GM12878 (cell line): ENCODE results near the gene WHAMM. TPM values are rescaled to one million over a fixed set of nuclear protein-coding genes. Genes with fewer than 3 reads are reported as not detected.

Experiments
- ATAC-seq: fragments of 200-7000 bp; cut with Tn5 transposase; 3 replicates; pipeline ENCODE4 v1.9.1; 2020; ENCODE audit warnings: mild to moderate bottlenecking, moderate library complexity
- BruUV-seq: library from RNA; stranded (reverse); fragments of 400-500 nt; replicated peaks from 2 replicates; lab custom pipeline; 2021; lab: Mats Ljungman, UMichigan
- CTCF ChIA-PET: fragments of 300-600 bp; sonication (Branson Sonifier 250); formaldehyde crosslinking; extraction: SDS; loops from one replicate; lab custom pipeline; 2021; ENCODE audit warnings: inconsistent platforms; lab: Yijun Ruan, JAX
- POLR2A ChIA-PET: fragments of 350-600 bp; formaldehyde crosslinking; extraction: SDS; loops from one replicate; lab custom pipeline; 2021; ENCODE audit warnings: inconsistent platforms; lab: Charles Lee
- RAD21 ChIA-PET: fragments of 300-600 bp; sonication (Branson Sonifier 250); formaldehyde crosslinking; loops from one replicate; lab custom pipeline; 2023; ENCODE audit warnings: antibody characterized with exemption; ENCODE audit not compliant: unreplicated experiment; lab: Charles Lee
- SMC1A ChIA-PET: fragments of 300-600 bp; sonication (Branson Sonifier 250); formaldehyde crosslinking; loops from one replicate; lab custom pipeline; 2023; ENCODE audit not compliant: unreplicated experiment, uncharacterized antibody; lab: Charles Lee
- DNase-seq: peaks from one replicate; pipeline ENCODE4 v3.0.0-alpha.2; 2011; ENCODE audit warnings: low read depth, low spot score
- FAIRE-seq: peaks from 3 replicates; lab custom pipeline; 2011; peaks lifted over from hg19 to GRCh38; lab: Jason Lieb, UNC
- H2AFZ ChIP-seq: 2 replicates; pipeline ENCODE4 v1.6.0; 2011; ENCODE audit warnings: low read depth, low read length, control low read depth; ENCODE audit not compliant: control insufficient read depth
- H3K27ac ChIP-seq: 2 replicates; pipeline ENCODE4 v1.5.1; 2011; ENCODE audit warnings: control low read depth; ENCODE audit not compliant: control insufficient read depth, insufficient read depth
- H3K27me3 ChIP-seq, 2 experiments: replicated peaks in 1 of 2; 2 replicates each; pipeline versions ENCODE4 v1.6.0 to v1.6.1; 2011; ENCODE audit warnings: low read length in 1 of 2; ENCODE audit not compliant: control insufficient read depth in 2 of 2, insufficient read depth in 2 of 2
- H3K36me3 ChIP-seq, 2 experiments: 2 replicates each; pipeline ENCODE4 v1.5.1; 2011; ENCODE audit warnings: low read length in 1 of 2; ENCODE audit not compliant: control insufficient read depth in 2 of 2, insufficient read depth in 2 of 2
- H3K4me1 ChIP-seq: 2 replicates; pipeline ENCODE4 v1.6.1; 2011; ENCODE audit warnings: mild to moderate bottlenecking, low read length, moderate library complexity, mixed read lengths; ENCODE audit not compliant: control insufficient read depth, insufficient read depth
- H3K4me2 ChIP-seq: 2 replicates; pipeline ENCODE4 v1.6.0; 2011; ENCODE audit warnings: control low read depth; ENCODE audit not compliant: control insufficient read depth, insufficient read depth
- H3K4me3 ChIP-seq: fragments of 200-600 bp; sonication (generic); 2 replicates; pipeline ENCODE4 v1.5.1; 2016
- H3K79me2 ChIP-seq: 2 replicates; pipeline ENCODE4 v1.6.0; 2011; ENCODE audit warnings: low read length; ENCODE audit not compliant: control insufficient read depth, insufficient read depth
- H3K9ac ChIP-seq: 2 replicates; pipeline ENCODE4 v1.8.0; 2011; ENCODE audit warnings: low read length, control low read depth, mixed read lengths; ENCODE audit not compliant: control insufficient read depth, insufficient read depth
- H3K9me3 ChIP-seq: replicated peaks from 3 replicates; pipeline ENCODE4 v1.5.1; 2011; ENCODE audit warnings: mild to moderate bottlenecking, low read length; ENCODE audit not compliant: control insufficient read depth, insufficient read depth
- H4K20me1 ChIP-seq: 2 replicates; pipeline ENCODE4 v1.6.0; 2011; ENCODE audit not compliant: control insufficient read depth, insufficient read depth
- BMI1 ChIP-seq: fragments of 450-650 bp; IDR thresholded peaks from 2 replicates; pipeline ENCODE4 v1.6.1; 2016; ENCODE audit warnings: mild to moderate bottlenecking, moderate library complexity, borderline replicate concordance
- BRCA1 ChIP-seq: IDR thresholded peaks from 2 replicates; pipeline ENCODE4 v1.6.1; 2011; ENCODE audit warnings: low read depth, low read length, improper control_type of control experiment
- CEBPZ ChIP-seq: fragments of 150-350 bp; IDR thresholded peaks from 2 replicates; pipeline ENCODE4 v1.6.1; 2016; ENCODE audit warnings: low read depth, low read length
- HDAC2 ChIP-seq: fragments of 200-600 bp; sonication (generic); IDR thresholded peaks from 2 replicates; pipeline ENCODE4 v1.6.1; 2017
- JUND ChIP-seq: IDR thresholded peaks from 2 replicates; pipeline ENCODE4 v1.6.1; 2012; ENCODE audit warnings: low read depth, mild to moderate bottlenecking, low read length, improper control_type of control experiment, moderate library complexity
- NFIC ChIP-seq: IDR thresholded peaks from 2 replicates; pipeline ENCODE4 v1.6.1; 2012; ENCODE audit warnings: low read depth, mild to moderate bottlenecking, inconsistent platforms, low read length, moderate library complexity
- PAX5 ChIP-seq: IDR thresholded peaks from 2 replicates; pipeline ENCODE4 v1.6.1; 2011; ENCODE audit warnings: low read depth, low read length, borderline replicate concordance
- PAX8 ChIP-seq: fragments of 450-650 bp; IDR thresholded peaks from 2 replicates; pipeline ENCODE4 v1.6.1; 2017; ENCODE audit warnings: mild to moderate bottlenecking, moderate library complexity
- PML ChIP-seq: IDR thresholded peaks from 2 replicates; pipeline ENCODE4 v1.6.1; 2012; ENCODE audit warnings: low read length, inconsistent platforms
- RAD21 ChIP-seq: IDR thresholded peaks from 2 replicates; pipeline ENCODE4 v1.6.1; 2011; ENCODE audit warnings: mild to moderate bottlenecking, low read depth, low read length, moderate library complexity; ENCODE audit not compliant: insufficient read depth
- RELA ChIP-seq: fragments of 450-650 bp; IDR thresholded peaks from 2 replicates; pipeline ENCODE4 v1.8.0; 2014; ENCODE audit warnings: borderline replicate concordance; ENCODE audit not compliant: partially characterized antibody
- SMC3 ChIP-seq: IDR thresholded peaks from 2 replicates; pipeline ENCODE4 v1.6.1; 2011; ENCODE audit warnings: low read length, improper control_type of control experiment, borderline replicate concordance
- SP1 ChIP-seq: IDR thresholded peaks from one replicate; pipeline ENCODE4 v1.6.1; 2011; ENCODE audit warnings: low read depth, low read length
- SREBF1 ChIP-seq: IDR thresholded peaks from 2 replicates; pipeline ENCODE4 v1.6.1; 2012; ENCODE audit warnings: mild to moderate bottlenecking, low read length
- SUZ12 ChIP-seq: fragments of 200-600 bp; sonication (generic); IDR thresholded peaks from one replicate; pipeline ENCODE4 v1.6.1; 2018; ENCODE audit warnings: antibody characterized with exemption, mild to moderate bottlenecking; ENCODE audit not compliant: unreplicated experiment
- TCF12 ChIP-seq: IDR thresholded peaks from 2 replicates; pipeline ENCODE4 v1.6.1; 2011; ENCODE audit warnings: low read depth, mild to moderate bottlenecking, low read length
- ZNF384 ChIP-seq: IDR thresholded peaks from 2 replicates; pipeline ENCODE4 v1.6.1; 2012; ENCODE audit warnings: low read depth, mild to moderate bottlenecking, low read length, improper control_type of control experiment, borderline replicate concordance
- WGBS: methylation state at CpG from one replicate; pipeline ENCODE4 v1.1.6; 2016; ENCODE audit warnings: low lambda C conversion rate; ENCODE audit not compliant: insufficient replicate concordance, insufficient coverage; ENCODE audit errors: missing lambda C conversion rate; 5-methylcytosine and 5-hydroxymethylcytosine counted together
- in situ Hi-C: fragments of 300-500 bp; cut with MboI; formaldehyde crosslinking; loops from 9 replicates; pipeline ENCODE4 v1.14.3; 2018; ENCODE audit warnings: mixed read lengths
- intact Hi-C: fragments of 100-400 bp; cut with micrococcal nuclease; formaldehyde crosslinking; loops from one replicate; pipeline ENCODE4 v1.14.2; 2022; ENCODE audit not compliant: unreplicated experiment
- polyA plus RNA-seq, 11 experiments: library from polyadenylated mRNA; depleted of rRNA in 4 of 11; unstranded in 6 of 11; stranded (reverse) in 5 of 11; fragments of >200 nt; fragmentation: Nextera tagmentation in 4 of 11; fragmentation: Illumina TruSeq in 1 of 11; extraction: Ambion mirVana in 4 of 11; extraction: Trizol in 1 of 11; gene quantifications; 1 replicate in 1 of 11; 2 replicates in 10 of 11; pipeline versions ENCODE4 v1.2.1 to v1.2.3, GENCODE V29; 2011 to 2016; ENCODE audit warnings: inconsistent platforms in 2 of 11, missing spikeins in 2 of 11, low read depth in 1 of 11
- total RNA-seq, 4 experiments: library from RNA; depleted of rRNA in 3 of 4; stranded (reverse); fragments of >200 nt in 3 of 4; fragmentation: Illumina TruSeq in 1 of 4; extraction: Trizol in 1 of 4; gene quantifications; 2 replicates each; pipeline versions ENCODE4 v1.2.1 to v1.2.3, GENCODE V29; 2013 to 2021
- TF ChIP-seq, protein P1 (sequence below): fragments of 450-650 bp; formaldehyde crosslinking; IDR thresholded peaks from 2 replicates; pipeline ENCODE4 v1.4.0; 2020; ENCODE audit warnings: mild to moderate bottlenecking, moderate library complexity

The WHAMM gene
- total and polyA plus RNA-seq, 10 of the 15 experiments (the other 5 are each of a cell fraction or from before 2014, with no cell fraction given) = 0.87 to 6.7 (median 2.5) TPM

GRCh38 chr15:82875411-82876003 is 66.1 kb downstream of the WHAMM start:
- POLR2A ChIA-PET = no interaction called here
- CTCF ChIA-PET = no interaction called here
- H3K4me1 ChIP-seq = no peaks in the 10 kb centered on the region
- no TSS peak for BruUV-seq
- H3K9ac ChIP-seq = no peak overlapping the region
- H2AFZ ChIP-seq = no peak overlapping the region
- no peaks in the 10 kb centered on the region for H3K79me2 ChIP-seq
- WGBS = 52% methylated on average over 7 of the region's 7 CpGs
- in situ Hi-C loops = no loop called here
- H3K36me3 ChIP-seq = no peaks in the 10 kb centered on the region
- SMC1A ChIA-PET = no interaction called here
- no peak for TF ChIP-seq BRCA1
- no peak for TF ChIP-seq BMI1
- TF ChIP-seq PAX8 = no peak
- TF ChIP-seq PML = no peak
- TF ChIP-seq, protein P1, sequence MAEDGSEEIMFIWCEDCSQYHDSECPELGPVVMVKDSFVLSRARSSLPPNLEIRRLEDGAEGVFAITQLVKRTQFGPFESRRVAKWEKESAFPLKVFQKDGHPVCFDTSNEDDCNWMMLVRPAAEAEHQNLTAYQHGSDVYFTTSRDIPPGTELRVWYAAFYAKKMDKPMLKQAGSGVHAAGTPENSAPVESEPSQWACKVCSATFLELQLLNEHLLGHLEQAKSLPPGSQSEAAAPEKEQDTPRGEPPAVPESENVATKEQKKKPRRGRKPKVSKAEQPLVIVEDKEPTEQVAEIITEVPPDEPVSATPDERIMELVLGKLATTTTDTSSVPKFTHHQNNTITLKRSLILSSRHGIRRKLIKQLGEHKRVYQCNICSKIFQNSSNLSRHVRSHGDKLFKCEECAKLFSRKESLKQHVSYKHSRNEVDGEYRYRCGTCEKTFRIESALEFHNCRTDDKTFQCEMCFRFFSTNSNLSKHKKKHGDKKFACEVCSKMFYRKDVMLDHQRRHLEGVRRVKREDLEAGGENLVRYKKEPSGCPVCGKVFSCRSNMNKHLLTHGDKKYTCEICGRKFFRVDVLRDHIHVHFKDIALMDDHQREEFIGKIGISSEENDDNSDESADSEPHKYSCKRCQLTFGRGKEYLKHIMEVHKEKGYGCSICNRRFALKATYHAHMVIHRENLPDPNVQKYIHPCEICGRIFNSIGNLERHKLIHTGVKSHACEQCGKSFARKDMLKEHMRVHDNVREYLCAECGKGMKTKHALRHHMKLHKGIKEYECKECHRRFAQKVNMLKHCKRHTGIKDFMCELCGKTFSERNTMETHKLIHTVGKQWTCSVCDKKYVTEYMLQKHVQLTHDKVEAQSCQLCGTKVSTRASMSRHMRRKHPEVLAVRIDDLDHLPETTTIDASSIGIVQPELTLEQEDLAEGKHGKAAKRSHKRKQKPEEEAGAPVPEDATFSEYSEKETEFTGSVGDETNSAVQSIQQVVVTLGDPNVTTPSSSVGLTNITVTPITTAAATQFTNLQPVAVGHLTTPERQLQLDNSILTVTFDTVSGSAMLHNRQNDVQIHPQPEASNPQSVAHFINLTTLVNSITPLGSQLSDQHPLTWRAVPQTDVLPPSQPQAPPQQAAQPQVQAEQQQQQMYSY = no peak
- TF ChIP-seq TCF12 = no peak
- TF ChIP-seq JUND = no peak
- TF ChIP-seq ZNF384 = no peak
- no peak for TF ChIP-seq CEBPZ
- no peak for TF ChIP-seq SP1
- TF ChIP-seq SMC3 = no peak
- no peak for TF ChIP-seq RELA
- TF ChIP-seq SREBF1 = no peak
- TF ChIP-seq PAX5 = no peak
- TF ChIP-seq HDAC2 = no peak
- TF ChIP-seq RAD21 = no peak
- TF ChIP-seq SUZ12 = no peak
- no peak for TF ChIP-seq NFIC
- no peak overlapping the region for H3K27ac ChIP-seq
- FAIRE-seq (no peak), ATAC-seq (no peak), DNase-seq (no peak)
- RAD21 ChIA-PET = no interaction called here
- H3K27me3 ChIP-seq = peaks cover 0 to 3% of the 10 kb centered on the region in 2 experiments; a peak in 2 of 4 replicates
- H3K9me3 ChIP-seq = no peaks in the 10 kb centered on the region
- no peak overlapping the region for H3K4me3 ChIP-seq
- intact Hi-C loops = no loop called here
- no peak overlapping the region for H3K4me2 ChIP-seq
- no peaks in the 10 kb centered on the region for H4K20me1 ChIP-seq
